HUES6 (cell line): ENCODE results near the gene MRPL44.

Experiments
- H3K27ac ChIP-seq: 2 replicates; pipeline ENCODE4 v1.7.0; 2013; ENCODE audit warnings: low read depth, mild to moderate bottlenecking, low read length, inconsistent platforms
- H3K27me3 ChIP-seq: 2 replicates; pipeline ENCODE4 v1.6.1; 2013; ENCODE audit warnings: low read length; ENCODE audit not compliant: control insufficient read depth, insufficient read depth
- H3K36me3 ChIP-seq: 2 replicates; pipeline ENCODE4 v1.6.1; 2013; ENCODE audit warnings: low read length; ENCODE audit not compliant: control insufficient read depth, insufficient read depth
- H3K4me1 ChIP-seq: 2 replicates; pipeline ENCODE4 v1.6.1; 2013; ENCODE audit warnings: low read length; ENCODE audit not compliant: control insufficient read depth, insufficient read depth
- H3K4me3 ChIP-seq: 2 replicates; pipeline ENCODE4 v1.5.1; 2013; ENCODE audit warnings: low read depth, low read length
- H3K9ac ChIP-seq: one replicate; pipeline ENCODE4 v1.6.1; 2013; ENCODE audit warnings: mild to moderate bottlenecking, low read length
- H3K9me3 ChIP-seq: 2 replicates; pipeline ENCODE4 v1.6.1; 2013; ENCODE audit warnings: low read depth, low read length; ENCODE audit not compliant: control insufficient read depth, insufficient read depth

MRPL44 gene

DNA sequence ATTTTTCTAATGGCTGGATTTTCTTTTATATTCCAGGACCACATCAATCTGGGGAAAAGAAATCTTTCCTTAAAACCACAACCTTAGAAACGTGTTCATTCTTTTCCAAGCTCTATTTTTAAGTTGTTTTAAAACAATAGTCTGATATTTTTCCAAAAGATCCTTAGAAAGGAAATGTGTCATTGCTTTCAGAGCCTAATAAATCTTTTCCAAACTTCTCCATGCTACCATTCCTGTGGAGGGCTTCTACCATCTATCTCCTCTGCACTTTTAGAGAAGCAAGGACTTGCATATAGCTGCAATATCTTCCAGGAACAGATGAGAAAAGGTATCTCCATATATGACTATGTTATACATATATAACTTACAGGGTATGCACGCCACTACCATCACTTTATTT is 33.3 kb upstream of the MRPL44 start:
- Histone ChIP-seq H3K9ac (no peak overlapping the region), H3K9me3 (peaks cover 22% of the 10 kb centered on the region), H3K4me3 (no peak overlapping the region), H3K4me1 (no peaks in the 10 kb centered on the region), H3K27ac (no peak overlapping the region), H3K36me3 (peaks cover 6% of the 10 kb centered on the region; the same call in 1 of the 2 replicates), H3K27me3 (no peaks in the 10 kb centered on the region)

DNA sequence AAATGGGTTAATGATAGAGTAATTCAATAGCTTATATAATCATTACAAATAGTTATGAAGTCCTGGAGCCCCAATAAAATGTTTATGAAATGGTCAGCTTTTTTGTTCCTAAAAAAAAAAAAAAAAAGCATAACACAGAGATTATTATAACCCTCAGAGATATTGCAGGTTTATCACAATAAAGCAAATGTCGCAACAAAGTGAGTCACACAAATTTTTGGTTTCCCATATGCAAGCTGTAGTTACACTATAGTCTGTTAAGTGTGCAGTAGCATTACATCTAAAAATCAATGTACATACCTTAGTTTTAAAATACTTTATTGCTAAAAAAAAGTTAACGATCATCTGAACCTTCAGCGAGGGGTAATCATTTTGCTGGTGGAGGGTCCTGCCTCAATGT is 32.2 kb upstream of the MRPL44 start:
- Histone ChIP-seq H3K27me3 (no peaks in the 10 kb centered on the region), H3K36me3 (0 out of 2 replicates have a peak, but pooled peaks cover 2% of the 10 kb centered on the region), H3K9me3 (peaks cover 22% of the 10 kb centered on the region), H3K4me1 (peaks cover 3% of the 10 kb centered on the region), H3K9ac (no peak overlapping the region), H3K27ac (no peak overlapping the region), H3K4me3 (no peak overlapping the region)

DNA sequence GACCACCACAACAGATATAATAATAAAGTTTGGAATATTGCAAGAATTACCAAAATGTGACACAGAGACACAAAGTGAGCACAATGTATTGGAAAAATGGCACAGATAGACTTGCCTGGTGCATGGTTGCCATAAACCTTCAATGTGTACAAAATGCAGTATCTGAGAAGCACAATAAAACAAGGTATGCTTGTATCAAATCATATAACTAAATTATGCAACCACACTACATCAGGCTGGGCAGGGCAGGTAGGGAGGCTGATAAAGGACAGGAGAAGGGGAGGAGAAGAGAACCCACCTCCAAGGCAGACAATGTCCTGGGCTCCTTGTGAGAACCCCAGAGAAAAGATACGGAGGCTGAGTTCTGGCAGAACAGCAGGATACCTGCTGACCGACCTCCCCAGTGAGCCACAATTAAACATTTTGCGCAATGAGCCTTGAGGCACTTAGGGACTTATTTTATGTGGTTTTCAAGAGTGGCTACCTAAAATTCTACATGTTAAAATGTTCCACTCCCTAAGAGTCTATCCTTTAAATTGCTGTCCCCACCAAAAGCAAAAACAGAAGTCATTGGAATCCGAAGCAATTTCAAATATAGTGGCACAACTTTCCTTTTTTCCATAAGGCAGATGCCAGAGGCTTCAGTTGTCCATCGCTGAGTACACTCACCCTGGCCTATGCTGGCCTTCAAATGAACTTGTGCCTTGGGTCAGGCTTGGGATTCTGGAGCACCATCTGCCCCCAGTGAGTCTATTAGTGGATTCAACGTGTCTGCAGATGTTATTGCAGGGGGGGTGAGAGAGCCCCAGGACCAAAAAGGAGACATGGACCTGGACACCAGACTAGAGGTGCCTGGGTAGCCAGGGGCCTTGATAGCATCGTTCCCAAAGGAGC is 28.9 kb upstream of the MRPL44 start:
- no peaks in the 10 kb centered on the region for H3K27me3 ChIP-seq

DNA sequence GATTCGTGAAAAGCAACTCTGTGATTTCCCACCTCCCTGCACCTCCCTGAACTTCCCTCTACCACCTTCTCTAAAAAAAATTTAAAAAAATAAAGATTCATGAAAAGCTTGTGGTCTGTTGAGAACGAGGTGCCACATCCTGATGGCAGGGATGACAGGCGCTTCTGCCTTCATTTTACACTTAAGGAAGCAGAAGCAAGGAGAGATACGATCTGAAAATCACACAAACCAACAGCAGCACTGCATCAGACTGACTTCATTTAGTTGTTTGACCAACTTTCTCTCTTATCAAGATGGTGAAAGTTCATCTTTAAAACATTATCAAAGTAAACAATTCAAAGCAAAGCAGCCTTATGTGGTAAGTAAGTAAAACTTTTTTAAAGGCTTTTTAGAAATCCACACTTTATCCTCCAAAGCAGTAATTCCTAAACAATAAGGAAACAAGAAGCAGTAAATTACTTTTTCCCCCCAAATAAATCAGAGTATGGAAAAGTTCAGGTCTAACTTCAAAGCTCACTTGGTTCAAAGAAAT is 27.6 kb upstream of the MRPL44 start:
- Histone ChIP-seq H3K27me3 (no peaks in the 10 kb centered on the region), H3K4me1 (peaks cover 25% of the 10 kb centered on the region), H3K36me3 (0 out of 2 replicates have a peak, but pooled peaks cover 2% of the 10 kb centered on the region), H3K9me3 (peaks cover 18% of the 10 kb centered on the region), H3K27ac (no peak overlapping the region), H3K4me3 (no peak overlapping the region), H3K9ac (no peak overlapping the region)

More for the DNA sequence above, 28.9 kb upstream of the MRPL44 start:
- Histone ChIP-seq H3K4me1 (peaks cover 18% of the 10 kb centered on the region), H3K27ac (no peak overlapping the region), H3K9me3 (peaks cover 22% of the 10 kb centered on the region), H3K36me3 (0 out of 2 replicates have a peak, but pooled peaks cover 2% of the 10 kb centered on the region), H3K9ac (no peak overlapping the region), H3K4me3 (no peak overlapping the region)

DNA sequence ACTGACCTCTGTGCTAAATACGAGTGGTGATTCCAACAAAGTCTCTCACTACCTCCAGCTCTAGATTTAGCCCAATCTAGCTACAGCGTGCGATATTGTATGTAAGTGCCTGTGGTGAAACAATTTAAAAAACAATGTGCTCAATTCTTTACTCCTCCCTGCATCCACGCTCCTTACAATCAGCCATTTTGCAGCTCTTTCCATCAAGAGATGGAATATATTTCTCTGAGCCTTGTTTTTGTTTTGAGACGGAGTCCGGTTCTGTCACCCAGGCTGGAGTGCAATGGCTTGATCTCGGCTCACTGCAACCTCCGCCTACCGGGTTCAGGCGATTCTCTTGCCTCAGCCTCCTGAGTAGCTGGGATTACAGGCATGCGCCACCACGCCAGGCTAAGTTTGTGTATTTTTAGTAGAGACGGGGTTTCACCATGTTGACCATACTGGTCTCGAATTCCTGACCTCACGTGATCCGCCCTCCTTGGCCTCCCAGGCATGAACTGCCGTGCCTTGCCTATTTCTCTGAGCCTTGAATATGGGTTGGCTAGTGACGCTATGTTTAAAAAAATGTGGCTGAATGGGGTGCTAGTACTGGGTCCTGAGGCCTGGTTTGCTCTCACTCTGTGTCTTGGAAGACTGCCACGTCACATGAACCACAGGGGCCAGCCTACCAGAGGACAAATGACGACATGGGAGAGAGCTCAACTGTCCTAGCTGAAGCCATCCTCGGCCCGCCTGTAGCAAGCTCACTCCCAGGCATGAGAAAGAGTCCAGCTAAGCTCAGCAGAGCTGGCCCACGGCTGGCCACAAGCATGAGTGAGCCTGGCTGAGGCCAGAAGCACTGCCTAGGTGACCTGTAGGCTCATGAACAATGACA is 26.9 kb upstream of the MRPL44 start:
- H3K27ac ChIP-seq: peak overlapping the region; percentile 8; the same call in 1 of the 2 replicates
- H3K9me3 ChIP-seq: peaks cover 18% of the 10 kb centered on the region
- 0 out of 2 replicates have a peak, but pooled peaks cover 2% of the 10 kb centered on the region for H3K36me3 ChIP-seq
- H3K27me3 ChIP-seq: no peaks in the 10 kb centered on the region
- H3K4me1 ChIP-seq: peaks cover 32% of the 10 kb centered on the region
- no peak overlapping the region for H3K9ac ChIP-seq
- no peak overlapping the region for H3K4me3 ChIP-seq

DNA sequence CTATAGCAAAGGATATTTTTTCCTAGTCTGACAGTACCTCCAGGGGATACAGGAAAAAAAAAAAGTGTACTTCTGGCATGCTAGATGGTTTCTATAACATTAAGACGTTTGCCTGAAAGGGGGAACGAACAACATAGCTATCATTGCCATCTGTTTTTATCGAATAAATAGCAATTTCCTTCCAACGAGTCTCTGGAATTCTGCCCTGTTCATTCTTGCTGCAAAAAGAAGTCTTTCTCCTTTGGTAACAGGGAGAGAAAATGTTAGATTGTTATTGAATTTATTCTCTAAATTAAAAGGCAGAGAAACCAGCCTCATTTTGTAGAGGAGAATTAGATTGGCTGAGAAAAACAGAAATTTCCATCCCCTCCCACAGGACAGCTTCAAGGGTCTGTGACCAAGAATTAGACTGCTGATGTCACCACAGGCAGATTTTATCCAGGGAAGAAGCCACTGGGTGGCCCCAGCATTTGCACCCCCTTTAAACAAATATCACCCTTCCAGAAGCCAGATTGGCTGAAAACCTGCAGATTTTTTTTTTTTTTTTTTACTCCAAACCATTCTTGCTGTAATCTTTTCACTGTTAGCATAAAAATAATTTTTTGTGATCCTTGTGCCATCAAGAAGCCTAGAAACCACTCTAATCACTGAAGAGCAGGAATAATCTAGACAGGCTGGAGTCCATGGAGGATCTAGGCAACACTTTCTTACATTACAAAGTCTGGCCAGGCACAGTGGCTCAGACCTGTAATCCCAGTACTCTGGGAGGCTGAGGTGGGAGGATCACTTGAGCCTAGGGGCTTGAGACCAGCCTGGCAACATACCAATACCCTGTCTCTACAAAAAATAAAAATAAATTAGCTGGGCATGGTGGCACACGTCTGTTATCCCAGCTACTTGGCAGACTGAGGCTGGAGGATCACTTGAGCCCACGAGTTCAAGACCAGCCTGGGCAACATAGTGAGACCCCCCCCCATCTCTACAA is 24.2 kb upstream of the MRPL44 start:
- H3K27me3 ChIP-seq: no peaks in the 10 kb centered on the region
- H3K36me3 ChIP-seq: 0 out of 2 replicates have a peak, but pooled peaks cover 2% of the 10 kb centered on the region
- peaks cover 2% of the 10 kb centered on the region; the same call in 1 of the 2 replicates for H3K9me3 ChIP-seq
- no peak overlapping the region for H3K27ac ChIP-seq
- H3K4me3 ChIP-seq: no peak overlapping the region
- peaks cover 59% of the 10 kb centered on the region for H3K4me1 ChIP-seq
- H3K9ac ChIP-seq: no peak overlapping the region

DNA sequence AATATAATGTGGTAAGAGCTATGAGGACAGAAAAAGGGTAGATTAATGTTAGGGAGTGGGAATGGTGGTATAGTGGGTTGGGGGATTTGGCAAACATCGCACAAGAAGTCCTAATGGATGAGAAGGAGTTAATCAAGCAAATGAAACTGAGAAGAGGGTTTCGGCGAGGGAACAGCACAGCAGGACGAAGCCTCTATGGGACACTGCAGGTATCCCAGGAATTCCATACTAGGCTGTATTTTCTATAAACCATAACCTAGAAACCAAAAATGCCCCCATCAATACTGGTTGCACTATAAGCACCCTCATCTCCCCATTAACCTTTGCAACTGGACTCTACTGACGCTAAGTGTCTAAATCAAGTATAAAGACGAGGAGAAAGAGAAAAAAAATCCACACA is 22.4 kb upstream of the MRPL44 start:
- Histone ChIP-seq H3K27me3 (no peaks in the 10 kb centered on the region), H3K9ac (no peak overlapping the region), H3K4me3 (no peak overlapping the region), H3K27ac (no peak overlapping the region), H3K36me3 (no peaks in the 10 kb centered on the region), H3K9me3 (no peaks in the 10 kb centered on the region), H3K4me1 (peaks cover 72% of the 10 kb centered on the region)

DNA sequence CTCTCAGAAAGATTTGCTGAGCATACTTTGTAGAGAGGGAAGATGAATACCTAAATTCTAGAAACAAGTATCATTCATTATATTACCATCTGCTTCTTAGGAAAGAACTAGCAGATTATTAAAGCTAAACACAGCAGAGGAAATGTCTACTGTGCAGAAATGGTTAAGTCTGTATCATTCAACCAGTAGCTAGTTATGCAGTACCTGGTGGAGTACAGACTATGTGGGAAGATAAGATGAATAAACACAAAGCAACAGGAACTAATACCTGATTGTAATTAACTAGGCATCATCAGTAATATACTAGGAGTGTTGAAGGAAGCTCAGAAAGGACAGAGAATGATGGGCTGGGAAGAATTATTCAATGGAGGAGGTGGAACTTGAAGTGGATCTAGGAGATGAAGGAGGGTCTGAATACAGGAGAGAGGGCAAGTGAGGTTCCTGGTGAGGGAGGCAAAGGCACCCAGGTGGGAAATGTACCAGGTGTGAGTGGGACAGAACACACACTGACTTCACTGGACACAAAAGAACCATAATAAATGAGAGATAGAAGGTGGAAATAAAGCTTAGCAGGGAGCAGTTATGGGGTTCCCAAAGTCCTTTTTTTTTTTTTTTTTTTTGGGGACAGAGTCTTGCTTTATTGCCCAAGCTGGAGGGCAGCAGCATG is 21.7 kb upstream of the MRPL44 start:
- Histone ChIP-seq H3K27me3 (no peaks in the 10 kb centered on the region), H3K4me3 (no peak overlapping the region), H3K4me1 (peaks cover 65% of the 10 kb centered on the region), H3K27ac (no peak overlapping the region), H3K9me3 (peaks cover 2% of the 10 kb centered on the region; the same call in 1 of the 2 replicates), H3K36me3 (no peaks in the 10 kb centered on the region), H3K9ac (no peak overlapping the region)

DNA sequence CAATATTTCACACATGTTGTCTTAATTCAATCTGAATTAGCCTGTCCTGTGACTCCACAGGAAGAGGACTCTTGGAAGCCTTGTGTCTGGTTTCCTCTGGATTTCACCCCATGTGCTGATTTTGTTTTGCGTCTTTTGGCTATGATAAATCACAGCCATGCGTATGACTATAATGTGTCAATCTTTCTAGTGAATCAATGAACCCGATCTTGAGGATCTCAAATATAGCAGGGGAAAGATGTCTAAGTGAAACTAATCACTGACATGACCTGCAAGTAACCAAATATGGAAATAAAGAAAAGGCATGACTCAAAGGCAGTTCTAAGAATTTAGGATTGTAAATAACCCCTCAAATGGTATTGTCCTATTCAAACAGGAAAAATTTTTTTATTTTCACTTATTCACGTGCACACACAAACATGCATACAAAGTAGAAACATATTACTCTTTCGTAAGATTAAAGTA is 20.4 kb upstream of the MRPL44 start:
- Histone ChIP-seq H3K36me3 (no peaks in the 10 kb centered on the region; the same call in 1 of the 2 replicates), H3K9me3 (peaks cover 2% of the 10 kb centered on the region; the same call in 1 of the 2 replicates), H3K27ac (peak overlapping the region; percentile 89), H3K27me3 (no peaks in the 10 kb centered on the region), H3K4me1 (peaks cover 67% of the 10 kb centered on the region), H3K4me3 (peak overlapping the region; percentile 28; the same call in 1 of the 2 replicates), H3K9ac (no peak overlapping the region)
